ENCODE results near the gene ACVR2B. TPM values are rescaled to one million over a fixed set of nuclear protein-coding genes. Genes with fewer than 3 reads are reported as not detected.

The ACVR2B gene
- total RNA-seq, 2 experiments from 2014 or later, result 4.5 to 4.7 TPM

DNA sequence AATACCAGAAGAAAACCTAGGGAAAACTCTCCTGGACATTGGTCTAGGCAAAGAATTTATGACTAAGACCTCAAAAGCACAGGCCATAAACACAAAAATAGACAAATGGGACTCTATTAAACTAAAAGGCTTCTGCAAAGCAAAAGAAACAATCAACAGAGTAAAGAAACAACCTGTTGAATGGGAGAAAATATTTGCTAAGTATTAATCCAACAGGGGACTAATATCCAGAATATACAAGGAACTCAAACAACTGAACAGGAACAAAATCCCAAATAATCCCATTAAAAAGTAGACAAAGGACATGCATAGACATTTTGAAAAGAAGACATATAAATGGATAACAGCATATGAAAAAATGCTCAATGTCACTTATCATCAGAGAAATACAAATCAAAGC is 6.9 kb upstream of the ACVR2B start:
- H3K27me3 Mint-ChIP-seq (ENCODE audit: low read depth), result peaks cover 4% of the 10 kb centered on the region
- ChIA-PET CTCF (no interaction called here), POLR2A (no interaction called here)
- H3K27ac Mint-ChIP-seq, result no peak overlapping the region
- ATAC-seq (no peak), DNase-seq (no peak)
- no peaks in the 10 kb centered on the region for H3K36me3 Mint-ChIP-seq (ENCODE audit: low read depth)
- H3K9me3 Mint-ChIP-seq (ENCODE audit: insufficient read depth), result no peaks in the 10 kb centered on the region
- H3K4me3 Mint-ChIP-seq, result no peak overlapping the region
- no peaks in the 10 kb centered on the region for H3K4me1 Mint-ChIP-seq (ENCODE audit: low read depth)

DNA sequence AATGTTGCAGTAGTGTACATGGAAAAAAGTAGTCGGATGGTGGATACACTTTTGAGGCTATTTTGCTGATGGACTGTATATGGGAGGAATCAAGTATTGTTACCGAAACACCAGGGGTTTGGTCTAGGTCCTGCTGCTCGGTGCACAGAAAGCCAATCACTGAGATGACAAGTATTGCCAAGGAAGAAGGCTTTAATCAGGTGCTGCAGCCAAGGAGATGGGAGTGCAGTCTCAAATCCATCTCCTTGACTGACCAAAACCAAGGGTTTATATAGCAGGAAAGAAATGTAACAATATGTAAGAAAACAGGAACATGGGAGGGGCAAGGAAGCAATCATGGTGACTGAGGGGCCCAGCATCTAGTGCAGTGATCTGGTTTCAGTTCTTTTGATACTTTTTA is 2.8 kb upstream of the ACVR2B start:
- peaks cover 4% of the 10 kb centered on the region for H3K27me3 Mint-ChIP-seq (ENCODE audit: low read depth)
- H3K9me3 Mint-ChIP-seq (ENCODE audit: insufficient read depth), result no peaks in the 10 kb centered on the region
- ATAC-seq (no peak), DNase-seq (no peak)
- no peak overlapping the region for H3K27ac Mint-ChIP-seq
- H3K4me3 Mint-ChIP-seq, result no peak overlapping the region
- ChIA-PET POLR2A (no interaction called here), CTCF (interaction anchor here (0.7 kb wide), 1 partner anchor 104 kb away, joined by 5 read pairs; the partner anchor contains the start of gene XYLB)
- peaks cover 2% of the 10 kb centered on the region for H3K36me3 Mint-ChIP-seq (ENCODE audit: low read depth)
- H3K4me1 Mint-ChIP-seq (ENCODE audit: low read depth), result peaks cover 13% of the 10 kb centered on the region

DNA sequence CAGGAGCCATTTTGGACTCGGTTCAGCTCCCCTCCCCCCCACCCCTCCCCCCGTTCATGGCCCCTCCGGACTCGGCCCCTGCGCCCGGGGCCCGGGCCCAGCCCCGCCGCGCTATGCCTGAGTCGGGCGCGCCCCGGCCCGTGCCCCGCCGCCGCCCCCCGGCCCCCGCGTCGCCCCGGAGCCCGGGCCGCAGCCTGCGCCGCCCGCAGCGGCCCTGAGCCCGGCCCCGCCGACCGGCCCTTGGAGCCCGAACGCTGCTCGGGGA is 155 bp downstream of the ACVR2B start:
- Mint-ChIP-seq H3K9me3 (ENCODE audit: insufficient read depth) (no peaks in the 10 kb centered on the region), H3K27me3 (ENCODE audit: low read depth) (no peaks in the 10 kb centered on the region), H3K27ac (no peak overlapping the region), H3K4me3 (peak overlapping the region; percentile 96), H3K4me1 (ENCODE audit: low read depth) (peaks cover 16% of the 10 kb centered on the region), H3K36me3 (ENCODE audit: low read depth) (peaks cover 2% of the 10 kb centered on the region)
- ChIA-PET CTCF (interaction anchor here (2.2 kb wide), 1 partner anchor 108 kb away, joined by 7 read pairs; the partner anchor contains the start of gene XYLB), POLR2A (interaction anchor here (1.0 kb wide), 1 partner anchor 107 kb away, joined by 3 read pairs; the partner anchor contains the start of gene XYLB)
- ATAC-seq, result no peak
- no peak for DNase-seq

DNA sequence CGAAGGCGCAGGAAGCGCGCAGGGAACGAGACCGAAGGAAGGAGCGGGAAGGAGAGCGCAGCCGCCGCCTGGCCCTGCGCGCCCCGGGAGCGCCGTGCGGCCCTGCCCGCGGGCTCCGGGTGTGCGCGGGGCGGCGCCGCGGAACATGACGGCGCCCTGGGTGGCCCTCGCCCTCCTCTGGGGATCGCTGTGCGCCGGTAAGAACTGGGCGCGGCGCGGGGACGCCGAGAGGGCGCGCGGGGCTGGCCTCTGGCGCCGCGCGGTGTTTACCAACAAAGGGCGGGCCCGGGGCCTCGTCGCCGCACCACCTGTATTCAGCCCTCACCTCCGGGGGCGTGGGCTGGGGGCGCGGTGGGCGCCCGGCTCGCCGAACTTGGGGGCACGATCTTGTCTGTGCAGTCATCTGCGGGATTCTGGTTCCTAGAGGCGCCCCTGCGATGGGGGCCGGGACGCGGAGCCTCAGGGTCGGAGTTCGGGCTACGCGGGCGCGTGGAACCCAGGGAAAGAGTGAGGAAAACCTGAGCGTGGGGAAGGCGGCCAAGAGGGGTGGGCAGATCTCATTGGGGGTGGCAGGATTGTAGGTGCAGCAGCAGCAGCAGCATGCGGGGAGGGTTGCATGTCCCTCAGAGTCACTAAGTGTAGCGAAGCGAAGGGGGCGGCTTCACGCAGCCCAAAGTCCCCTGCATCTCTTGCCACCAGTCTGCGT is 641 bp downstream of the ACVR2B start:
- CTCF ChIA-PET, result interaction anchor here (3.0 kb wide), 1 partner anchor 108 kb away, joined by 21 read pairs; the partner anchor contains the start of gene XYLB
- ATAC-seq, result peak; percentile 68
- POLR2A ChIA-PET, result no interaction called here

DNA sequence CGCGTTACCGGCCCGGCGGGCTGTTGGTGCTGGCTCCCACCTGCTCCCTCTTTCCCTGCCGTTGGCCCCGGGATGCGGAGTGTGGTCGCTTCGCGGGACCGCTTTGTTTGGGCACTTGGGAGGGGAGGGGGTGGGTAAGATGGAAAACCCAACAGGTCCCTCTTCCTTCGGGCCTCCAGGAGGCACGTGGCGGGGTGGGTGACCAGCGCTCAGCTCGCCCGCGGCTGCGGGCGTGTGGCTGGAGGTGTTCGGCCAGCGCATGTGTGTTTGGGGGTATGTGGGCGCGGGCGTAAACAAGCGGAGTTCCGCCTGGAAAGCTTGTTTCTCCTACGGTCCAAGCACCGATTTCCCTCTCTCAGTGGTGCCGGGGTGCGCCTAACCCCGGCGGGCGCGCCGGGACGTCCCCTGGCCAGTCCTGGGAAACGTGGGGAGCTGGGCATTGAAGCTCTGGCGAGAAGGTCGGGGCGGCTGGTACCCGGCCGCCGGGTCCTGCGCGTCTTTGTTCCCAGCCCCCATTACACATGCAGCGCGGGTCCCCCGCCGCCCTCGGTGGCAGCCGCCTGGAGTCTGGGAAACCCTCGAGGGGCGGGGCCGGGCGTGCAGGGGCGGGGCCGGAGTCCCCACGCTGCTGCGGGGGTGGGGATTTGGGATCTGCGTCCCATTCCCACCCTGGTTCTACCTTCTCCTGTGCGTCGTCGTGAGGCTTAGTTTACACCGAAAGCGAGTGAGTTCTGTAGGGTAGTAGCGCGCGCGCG is 1.4 kb downstream of the ACVR2B start:
- DNase-seq (peak; percentile 59), ATAC-seq (peak; percentile 49)
- peaks cover 16% of the 10 kb centered on the region for H3K4me1 Mint-ChIP-seq (ENCODE audit: low read depth)
- ChIA-PET CTCF (interaction anchor here (1.1 to 3.0 kb wide), 2 partner anchors 11 to 109 kb away, joined by 3 to 21 read pairs; partner anchors contain the start of gene XYLB), POLR2A (interaction anchor here (1.1 to 1.3 kb wide), 2 partner anchors 290 to 318 kb away, joined by 3 read pairs; partner anchors contain the start of genes ACAA1 and OXSR1)
- no peaks in the 10 kb centered on the region for H3K27me3 Mint-ChIP-seq (ENCODE audit: low read depth)
- H3K4me3 Mint-ChIP-seq, result peak overlapping the region; percentile 96
- no peaks in the 10 kb centered on the region for H3K9me3 Mint-ChIP-seq (ENCODE audit: insufficient read depth)
- H3K27ac Mint-ChIP-seq, result peak overlapping the region; percentile 69
- peaks cover 2% of the 10 kb centered on the region for H3K36me3 Mint-ChIP-seq (ENCODE audit: low read depth)

More for the DNA sequence above, 641 bp downstream of the ACVR2B start:
- Mint-ChIP-seq H3K27me3 (ENCODE audit: low read depth) (no peaks in the 10 kb centered on the region), H3K9me3 (ENCODE audit: insufficient read depth) (no peaks in the 10 kb centered on the region), H3K27ac (peak overlapping the region; percentile 83), H3K4me3 (peak overlapping the region; percentile 96), H3K36me3 (ENCODE audit: low read depth) (peaks cover 2% of the 10 kb centered on the region), H3K4me1 (ENCODE audit: low read depth) (peaks cover 16% of the 10 kb centered on the region)
- peak; percentile 35 for DNase-seq

DNA sequence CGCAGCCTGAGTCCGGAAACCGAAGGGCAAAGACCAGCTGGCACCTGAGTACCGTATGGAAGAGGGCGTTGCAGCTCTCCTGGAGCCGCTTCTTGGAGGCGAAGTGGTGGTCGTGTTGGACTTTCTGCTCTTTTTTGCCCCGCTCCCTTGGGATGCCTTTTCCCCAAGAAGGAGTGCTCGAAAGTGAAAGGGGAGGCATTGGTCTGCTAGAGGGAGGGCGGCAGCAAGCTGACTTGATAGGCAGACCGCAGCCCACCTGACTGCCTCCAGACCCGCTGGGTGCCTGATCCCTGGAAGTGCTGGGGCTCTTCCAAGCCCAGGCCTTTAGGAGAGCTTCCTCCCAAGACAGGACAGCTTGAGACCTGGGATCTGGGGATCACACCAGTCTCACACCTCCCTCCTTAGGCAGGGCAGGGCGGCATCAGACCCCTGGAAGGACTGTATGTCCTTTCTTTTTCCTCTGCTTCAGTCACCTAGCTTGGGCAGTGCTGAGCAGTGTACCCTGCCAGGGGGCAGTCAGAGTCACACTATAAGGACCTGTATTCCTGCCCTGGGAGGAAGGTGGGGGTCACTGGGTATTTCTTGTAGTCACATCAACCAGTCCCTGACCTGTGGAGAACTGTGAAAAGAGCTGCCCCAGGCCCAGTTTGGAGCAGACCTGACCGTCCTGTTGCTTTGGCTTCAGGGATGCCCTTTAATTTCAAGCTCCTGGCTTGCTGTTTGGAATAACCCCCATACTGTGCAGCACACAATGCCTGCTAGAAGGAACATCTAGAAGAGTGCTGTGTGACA is 2.1 kb downstream of the ACVR2B start:
- Mint-ChIP-seq H3K4me3 (peak overlapping the region; percentile 96), H3K27me3 (ENCODE audit: low read depth) (no peaks in the 10 kb centered on the region), H3K4me1 (ENCODE audit: low read depth) (peaks cover 16% of the 10 kb centered on the region), H3K36me3 (ENCODE audit: low read depth) (peaks cover 2% of the 10 kb centered on the region), H3K9me3 (ENCODE audit: insufficient read depth) (no peaks in the 10 kb centered on the region), H3K27ac (peak overlapping the region; percentile 69)
- DNase-seq (no peak), ATAC-seq (no peak)
- POLR2A ChIA-PET, result interaction anchor here (0.7 to 1.3 kb wide), 4 partner anchors 87 to 319 kb away, joined by 3 to 4 read pairs (median 3); partner anchors contain the start of genes ACAA1, OXSR1 and XYLB
- CTCF ChIA-PET, result interaction anchor here (1.1 to 3.0 kb wide), 2 partner anchors 10 to 109 kb away, joined by 3 to 21 read pairs; partner anchors contain the start of gene XYLB

DNA sequence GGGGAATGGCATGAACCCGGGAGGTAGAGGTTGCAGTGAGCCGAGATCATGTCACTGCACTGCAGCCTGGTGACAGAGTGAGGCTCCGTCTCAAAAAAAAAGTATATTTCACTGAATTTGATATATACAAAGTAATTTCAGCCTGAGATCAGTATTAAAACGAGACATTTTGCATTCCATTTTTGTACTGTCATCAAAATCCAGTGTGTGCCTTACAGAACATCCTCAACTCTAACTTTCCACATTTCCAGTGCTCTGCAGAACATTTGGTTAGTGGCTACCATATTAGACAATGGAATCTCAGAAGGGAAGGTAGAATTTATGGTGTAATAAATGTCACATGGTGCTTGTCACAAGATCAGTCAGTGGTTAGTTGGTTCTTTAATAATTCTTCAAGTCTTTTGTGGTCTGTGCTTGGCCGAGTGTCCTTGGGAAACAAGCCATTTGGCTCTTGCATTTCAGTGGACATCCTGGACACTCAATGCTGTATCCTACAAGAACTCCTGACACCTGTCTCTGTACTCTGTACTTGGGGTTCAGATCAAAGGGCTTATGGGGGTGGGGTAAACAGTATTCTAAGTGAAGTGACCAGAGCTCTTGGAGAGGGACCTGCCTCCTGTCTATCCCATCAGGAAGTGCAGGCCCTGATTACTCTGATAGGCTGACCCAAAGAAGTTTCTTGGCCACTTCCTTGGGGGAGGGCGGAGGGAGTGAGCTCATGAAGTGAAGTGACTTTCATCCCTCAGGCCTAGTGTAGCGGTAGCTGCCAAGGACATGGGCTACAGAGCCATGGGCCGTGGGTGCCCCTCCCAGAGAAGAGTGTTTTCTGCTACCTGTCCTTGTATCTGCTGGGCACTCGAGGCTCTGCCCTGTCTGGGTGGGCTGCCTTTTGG is 3.7 kb downstream of the ACVR2B start:
- Mint-ChIP-seq H3K9me3 (ENCODE audit: insufficient read depth) (no peaks in the 10 kb centered on the region), H3K4me1 (ENCODE audit: low read depth) (peaks cover 16% of the 10 kb centered on the region), H3K27ac (no peak overlapping the region), H3K36me3 (ENCODE audit: low read depth) (peaks cover 2% of the 10 kb centered on the region), H3K27me3 (ENCODE audit: low read depth) (no peaks in the 10 kb centered on the region), H3K4me3 (no peak overlapping the region)
- no peak for ATAC-seq
- DNase-seq, result no peak
- ChIA-PET POLR2A (no interaction called here), CTCF (interaction anchor here (0.9 to 3.0 kb wide), 2 partner anchors 111 to 340 kb away, joined by 3 to 21 read pairs; partner anchors contain the start of gene XYLB)

DNA sequence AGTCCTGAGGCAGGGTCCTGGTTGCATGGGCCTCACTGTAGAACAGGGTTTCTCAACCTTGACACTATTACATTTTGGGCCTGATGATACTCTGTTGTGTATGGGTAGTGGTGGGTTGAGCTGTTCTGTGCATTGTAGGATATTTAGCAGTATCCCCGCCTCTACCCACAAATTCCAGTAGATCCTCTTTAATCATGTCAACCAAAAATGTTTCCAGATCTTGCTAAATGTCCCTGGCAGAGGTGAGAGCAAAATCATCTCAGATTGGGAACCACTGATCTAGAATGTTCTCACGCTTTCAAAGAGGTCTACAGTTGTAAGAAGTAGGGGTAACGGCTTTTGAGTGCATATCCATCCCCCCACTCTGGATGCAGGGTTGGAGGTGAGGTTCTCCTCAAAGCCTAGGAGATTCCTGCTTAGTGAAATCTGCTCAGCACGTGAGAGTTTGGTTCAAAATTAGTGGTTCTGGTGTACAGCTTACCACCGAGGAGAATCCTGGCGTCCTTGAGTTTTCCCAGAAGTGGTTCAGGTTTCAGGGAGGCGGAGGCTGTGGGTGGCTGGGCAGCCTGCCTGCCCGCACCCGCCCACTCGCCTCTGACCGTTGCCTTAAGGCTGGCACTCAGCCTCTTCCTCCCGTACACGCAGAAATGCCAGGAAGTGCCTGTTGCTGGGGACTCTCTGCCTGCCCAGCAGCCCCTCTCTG is 5.3 kb downstream of the ACVR2B start:
- no peak overlapping the region for H3K4me3 Mint-ChIP-seq
- no peaks in the 10 kb centered on the region for H3K9me3 Mint-ChIP-seq (ENCODE audit: insufficient read depth)
- ChIA-PET CTCF (interaction anchor here (0.9 kb wide), 1 partner anchor 342 kb away, joined by 3 read pairs; no protein-coding TSS in a partner anchor), POLR2A (no interaction called here)
- peaks cover 7% of the 10 kb centered on the region for H3K4me1 Mint-ChIP-seq (ENCODE audit: low read depth)
- ATAC-seq (no peak), DNase-seq (no peak)
- no peaks in the 10 kb centered on the region for H3K27me3 Mint-ChIP-seq (ENCODE audit: low read depth)
- H3K27ac Mint-ChIP-seq, result no peak overlapping the region
- peaks cover 2% of the 10 kb centered on the region for H3K36me3 Mint-ChIP-seq (ENCODE audit: low read depth)

DNA sequence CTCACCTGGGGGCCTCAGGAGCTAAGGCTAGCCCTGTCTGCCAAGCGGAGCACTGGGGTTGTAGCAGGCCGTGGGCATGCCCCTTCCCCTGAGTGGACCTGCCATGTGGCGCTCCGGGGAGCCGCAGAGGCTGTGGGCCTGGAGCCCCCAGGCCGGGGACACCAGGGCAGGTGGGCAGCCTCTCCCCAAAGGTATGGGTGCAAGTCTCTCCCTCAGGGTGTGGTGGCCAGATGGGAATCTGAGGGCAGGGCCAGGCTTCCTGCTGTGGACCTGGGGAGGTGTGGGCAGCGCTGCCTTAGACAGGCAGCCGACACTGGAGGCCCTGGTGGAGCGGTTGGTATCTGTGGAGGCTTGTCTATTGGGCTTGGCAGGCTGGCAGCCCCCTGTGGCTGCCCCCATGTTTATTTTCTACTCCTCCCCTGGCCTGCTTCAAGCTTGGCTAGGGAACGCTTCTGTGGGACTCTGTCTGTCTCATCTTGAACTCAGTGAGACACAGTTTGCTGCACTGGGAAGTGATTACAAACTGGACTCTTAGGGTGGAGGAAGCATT is 5.9 kb downstream of the ACVR2B start:
- Mint-ChIP-seq H3K27ac (no peak overlapping the region), H3K4me1 (ENCODE audit: low read depth) (peaks cover 5% of the 10 kb centered on the region), H3K27me3 (ENCODE audit: low read depth) (no peaks in the 10 kb centered on the region), H3K4me3 (no peak overlapping the region), H3K36me3 (ENCODE audit: low read depth) (peaks cover under 1% of the 10 kb centered on the region), H3K9me3 (ENCODE audit: insufficient read depth) (no peaks in the 10 kb centered on the region)
- DNase-seq, result no peak
- ChIA-PET CTCF (no interaction called here), POLR2A (no interaction called here)
- no peak for ATAC-seq

DNA sequence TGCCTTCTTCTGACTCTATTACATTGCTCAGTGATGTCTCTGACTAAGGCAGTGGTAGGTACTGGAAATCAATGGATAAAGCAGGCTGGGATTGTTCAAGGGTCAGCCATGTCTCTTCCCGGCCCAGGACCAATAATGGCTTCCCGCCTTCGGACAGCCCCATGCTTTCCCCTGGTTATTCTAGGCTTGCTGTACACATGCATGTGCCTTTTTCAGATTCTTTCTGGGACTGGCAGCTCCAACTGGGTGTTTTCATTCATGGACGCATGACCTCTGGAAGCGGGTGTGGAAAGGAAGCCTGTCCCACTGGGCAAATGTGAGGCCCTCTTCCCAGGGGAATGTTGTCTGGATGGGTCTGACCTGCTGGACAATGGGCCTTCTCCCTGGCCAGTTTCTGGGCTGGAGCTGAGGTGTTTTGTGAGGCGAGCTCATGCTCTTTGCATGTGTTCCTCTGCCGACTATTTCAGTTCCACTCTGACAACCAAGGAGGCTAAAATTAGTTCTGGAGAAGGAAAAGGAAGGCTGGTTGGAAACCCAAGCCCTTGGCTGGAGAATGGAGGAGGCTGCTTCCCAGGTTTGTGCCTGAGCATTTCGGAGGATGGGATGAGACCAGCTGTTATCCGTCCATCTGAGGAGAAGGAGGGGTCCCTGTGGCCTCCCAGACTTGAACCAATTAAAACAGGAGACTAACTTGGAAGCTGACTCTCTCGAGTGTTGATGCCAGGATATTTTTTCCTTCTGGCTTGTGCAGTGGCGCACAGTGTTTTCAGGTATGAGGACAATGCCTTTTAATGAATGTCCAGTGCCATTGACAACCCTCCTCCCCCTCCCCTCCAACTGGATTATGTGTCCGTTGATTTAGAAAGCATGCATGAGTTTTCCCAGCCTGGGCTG is 6.9 kb downstream of the ACVR2B start:
- Mint-ChIP-seq H3K27me3 (ENCODE audit: low read depth) (no peaks in the 10 kb centered on the region), H3K9me3 (ENCODE audit: insufficient read depth) (no peaks in the 10 kb centered on the region), H3K27ac (no peak overlapping the region), H3K4me1 (ENCODE audit: low read depth) (peaks cover 2% of the 10 kb centered on the region), H3K36me3 (ENCODE audit: low read depth) (no peaks in the 10 kb centered on the region), H3K4me3 (no peak overlapping the region)
- DNase-seq (no peak), ATAC-seq (no peak)
- CTCF ChIA-PET, result no interaction called here
- POLR2A ChIA-PET, result no interaction called here
